Measurements from ENCODE around the gene LRRC9.
"Not testable (repeated sequence)": the region's sequence is repeated elsewhere in the genome, so short reads cannot be mapped to it uniquely, and the experiment has no call there.

The LRRC9 gene

DNA sequence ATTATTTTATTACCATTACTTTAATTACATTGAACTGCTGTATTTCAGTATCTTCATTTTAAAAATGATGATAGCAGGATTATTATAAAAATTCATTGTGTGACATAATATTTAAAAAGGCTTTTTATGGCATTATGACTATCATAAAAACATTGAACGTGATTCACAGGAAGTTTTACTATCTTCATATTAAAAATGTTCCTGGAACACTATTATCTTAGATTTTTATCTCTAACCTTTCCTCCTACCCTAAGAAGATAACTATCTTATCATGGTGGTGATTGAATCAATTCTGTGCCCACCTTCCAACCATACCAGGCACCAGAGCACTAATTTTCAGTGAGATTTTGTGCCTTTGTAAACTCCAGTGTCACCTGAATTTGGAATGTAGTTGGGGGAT is 16.2 kb downstream of the LRRC9 start:
- H3K27ac ChIP-seq, result no peak overlapping the region
- no peaks in the 10 kb centered on the region for H3K9me3 ChIP-seq (ENCODE audit: severe bottlenecking)
- no peak for DNase-seq
- H3K36me3 ChIP-seq, result no peaks in the 10 kb centered on the region
- H3K27me3 ChIP-seq (ENCODE audit: insufficient read depth, low read depth, severe bottlenecking), result no peaks in the 10 kb centered on the region
- TF ChIP-seq, protein P1, sequence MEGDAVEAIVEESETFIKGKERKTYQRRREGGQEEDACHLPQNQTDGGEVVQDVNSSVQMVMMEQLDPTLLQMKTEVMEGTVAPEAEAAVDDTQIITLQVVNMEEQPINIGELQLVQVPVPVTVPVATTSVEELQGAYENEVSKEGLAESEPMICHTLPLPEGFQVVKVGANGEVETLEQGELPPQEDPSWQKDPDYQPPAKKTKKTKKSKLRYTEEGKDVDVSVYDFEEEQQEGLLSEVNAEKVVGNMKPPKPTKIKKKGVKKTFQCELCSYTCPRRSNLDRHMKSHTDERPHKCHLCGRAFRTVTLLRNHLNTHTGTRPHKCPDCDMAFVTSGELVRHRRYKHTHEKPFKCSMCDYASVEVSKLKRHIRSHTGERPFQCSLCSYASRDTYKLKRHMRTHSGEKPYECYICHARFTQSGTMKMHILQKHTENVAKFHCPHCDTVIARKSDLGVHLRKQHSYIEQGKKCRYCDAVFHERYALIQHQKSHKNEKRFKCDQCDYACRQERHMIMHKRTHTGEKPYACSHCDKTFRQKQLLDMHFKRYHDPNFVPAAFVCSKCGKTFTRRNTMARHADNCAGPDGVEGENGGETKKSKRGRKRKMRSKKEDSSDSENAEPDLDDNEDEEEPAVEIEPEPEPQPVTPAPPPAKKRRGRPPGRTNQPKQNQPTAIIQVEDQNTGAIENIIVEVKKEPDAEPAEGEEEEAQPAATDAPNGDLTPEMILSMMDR (IDR thresholded peaks at IDR 0.05; ENCODE audit: low read depth, low read length), result no peak
- no peak overlapping the region for H3K4me3 ChIP-seq (ENCODE audit: low read depth, low read length)

- no peak for DNase-seq
- H3K27ac ChIP-seq, result no peak overlapping the region
- no peaks in the 10 kb centered on the region for H3K36me3 ChIP-seq
- TF ChIP-seq, protein P1 (IDR thresholded peaks at IDR 0.05; ENCODE audit: low read depth, low read length), result no peak
- no peaks in the 10 kb centered on the region for H3K27me3 ChIP-seq (ENCODE audit: insufficient read depth, low read depth, severe bottlenecking)
- H3K9me3 ChIP-seq (ENCODE audit: severe bottlenecking), result no peaks in the 10 kb centered on the region
- no peak overlapping the region for H3K4me3 ChIP-seq (ENCODE audit: low read depth, low read length)
These were observed 19.9 kb downstream of the LRRC9 start for GRCh38 chr14:59939828-59940227.

- not testable (repeated sequence) for DNase-seq; H3K27ac ChIP-seq; H3K36me3 ChIP-seq; H3K4me3 ChIP-seq (ENCODE audit: low read depth, low read length); H3K9me3 ChIP-seq (ENCODE audit: severe bottlenecking); H3K27me3 ChIP-seq (ENCODE audit: insufficient read depth, low read depth, severe bottlenecking)
These were observed 22.4 kb downstream of the LRRC9 start for GRCh38 chr14:59942296-59942862.

- TF ChIP-seq, protein P1 (IDR thresholded peaks at IDR 0.05; ENCODE audit: low read depth, low read length), result no peak
- Histone ChIP-seq H3K27ac (no peak overlapping the region), H3K36me3 (no peaks in the 10 kb centered on the region), H3K4me3 (ENCODE audit: low read depth, low read length) (no peak overlapping the region), H3K27me3 (ENCODE audit: insufficient read depth, low read depth, severe bottlenecking) (no peaks in the 10 kb centered on the region), H3K9me3 (ENCODE audit: severe bottlenecking) (no peaks in the 10 kb centered on the region)
- no peak for DNase-seq
These were observed 25.0 kb downstream of the LRRC9 start for GRCh38 chr14:59944909-59945308.

- H3K9me3 ChIP-seq (ENCODE audit: severe bottlenecking); H3K27me3 ChIP-seq (ENCODE audit: insufficient read depth, low read depth, severe bottlenecking); H3K27ac ChIP-seq; H3K36me3 ChIP-seq; H3K4me3 ChIP-seq (ENCODE audit: low read depth, low read length); DNase-seq: not testable (repeated sequence)
These were observed 32.2 kb downstream of the LRRC9 start for GRCh38 chr14:59952141-59952540.

GRCh38 chr14:59957890-59958289 is 37.9 kb downstream of the LRRC9 start:
- not testable (repeated sequence) for H3K27me3 ChIP-seq (ENCODE audit: insufficient read depth, low read depth, severe bottlenecking); DNase-seq; H3K9me3 ChIP-seq (ENCODE audit: severe bottlenecking); H3K4me3 ChIP-seq (ENCODE audit: low read depth, low read length); H3K36me3 ChIP-seq; H3K27ac ChIP-seq

DNA sequence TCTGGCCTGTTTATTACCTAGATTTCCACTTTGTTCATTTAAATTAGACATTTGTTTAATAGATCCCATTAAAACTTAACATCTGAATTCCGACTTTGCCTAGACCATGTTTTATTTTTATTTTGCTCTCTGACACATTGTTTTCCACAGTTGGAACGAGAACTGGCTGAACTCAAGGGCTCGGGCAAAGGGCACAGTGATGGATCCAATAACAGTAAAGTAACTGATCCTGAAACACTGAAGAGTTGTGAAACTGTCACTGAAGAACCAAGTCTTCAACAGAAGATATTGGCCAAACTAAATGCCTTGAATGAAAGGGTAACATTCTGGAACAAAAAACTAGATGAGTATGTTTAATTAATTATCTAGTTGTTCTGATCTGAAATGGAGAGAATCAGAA is 39.7 kb downstream of the LRRC9 start:
- Histone ChIP-seq H3K9me3 (ENCODE audit: severe bottlenecking) (no peaks in the 10 kb centered on the region), H3K4me3 (ENCODE audit: low read depth, low read length) (no peak overlapping the region), H3K27ac (no peak overlapping the region), H3K27me3 (ENCODE audit: insufficient read depth, low read depth, severe bottlenecking) (no peaks in the 10 kb centered on the region), H3K36me3 (no peaks in the 10 kb centered on the region)
- no peak for DNase-seq
- TF ChIP-seq, protein P1 (IDR thresholded peaks at IDR 0.05; ENCODE audit: low read depth, low read length), result no peak

Measured in WERI-Rb-1 (cell line).